Esophagus squamous epithelium (tissue), 4 donors: Measurements from ENCODE around the gene UTP4.

Experiments
- CTCF ChIP-seq, 6 experiments: fragments of 450-650 bp in 4 of 6; fragments of 200-600 bp in 2 of 6; sonication (generic) in 2 of 6; IDR thresholded peaks; one replicate each; pipeline ENCODE4 v1.5.1; 2016 to 2019; ENCODE audit warnings: antibody characterized with exemption in 6 of 6, mild to moderate bottlenecking in 4 of 6, moderate library complexity in 4 of 6
- POLR2A ChIP-seq, 4 donors: fragments of 450-650 bp; IDR thresholded peaks; one replicate each; pipeline ENCODE4 v1.6.1; 2017; ENCODE audit warnings: antibody characterized with exemption in 4 of 4, mild to moderate bottlenecking in 4 of 4, moderate library complexity in 3 of 4

DNA sequence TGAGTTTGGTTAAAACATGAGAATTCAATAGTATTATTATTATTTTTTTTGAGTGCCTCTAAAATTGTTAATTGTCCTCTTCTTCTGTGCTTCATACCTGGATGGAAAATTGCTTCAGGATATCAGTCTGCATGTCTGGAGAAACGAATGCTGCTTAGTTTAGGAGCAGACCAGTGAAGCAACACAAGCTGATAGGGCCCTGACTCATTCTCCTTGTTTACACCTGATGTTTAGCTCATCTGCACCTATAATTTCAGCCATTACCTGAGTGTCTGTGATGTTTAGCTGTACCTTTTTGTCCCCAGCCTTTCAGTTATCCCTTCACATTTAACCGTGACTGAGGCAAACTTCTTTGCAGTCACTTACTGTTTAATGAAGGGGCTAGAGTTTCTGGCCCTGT, 69.3 kb downstream of the UTP4 start:
- TF ChIP-seq CTCF (IDR thresholded peaks at IDR 0.05) (no peak), POLR2A (IDR thresholded peaks at IDR 0.05) (no peak)
